Caco-2 (cell line): ENCODE measurements around the gene SRR. TPM values are rescaled to one million over a fixed set of nuclear protein-coding genes. Genes with fewer than 3 reads are reported as not detected.

Experiments
- BruUV-seq: library from RNA; stranded (reverse); fragments of 400-500 nt; replicated peaks from 2 replicates; lab custom pipeline; 2021; lab: Mats Ljungman, UMichigan
- CTCF ChIA-PET: fragments of 300-600 bp; sonication (Branson Sonifier 250); formaldehyde crosslinking; loops from one replicate; lab custom pipeline; 2022; ENCODE audit warnings: antibody characterized with exemption; lab: Charles Lee
- POLR2A ChIA-PET: fragments of 300-600 bp; sonication (Branson Sonifier 250); formaldehyde crosslinking; loops from one replicate; lab custom pipeline; 2022; ENCODE audit warnings: antibody characterized with exemption; lab: Charles Lee
- DNase-seq, 2 experiments: peaks; one replicate each; pipeline versions ENCODE4 v3.0.0 to v3.0.0-alpha.2; 2020 to 2022
- H3K27me3 ChIP-seq: replicated peaks from 2 replicates; pipeline ENCODE4 v1.6.0; 2011; ENCODE audit warnings: low read length; ENCODE audit not compliant: control insufficient read depth, insufficient read depth
- H3K36me3 ChIP-seq: 2 replicates; pipeline ENCODE4 v1.5.1; 2011; ENCODE audit warnings: low read length; ENCODE audit not compliant: control insufficient read depth, insufficient read depth
- H3K4me1 ChIP-seq: fragments of 250-450 bp; sonication (Bioruptor Pico); 2 replicates; pipeline ENCODE4 v1.5.1; 2020; ENCODE audit warnings: mild to moderate bottlenecking
- H3K4me3 ChIP-seq: 2 replicates; pipeline ENCODE4 v1.5.1; 2011; ENCODE audit warnings: low read depth, mild to moderate bottlenecking, control low read depth, low read length
- H3K9me3 ChIP-seq: fragments of 250-450 bp; sonication (Bioruptor Pico); 2 replicates; pipeline ENCODE4 v1.5.1; 2020; ENCODE audit warnings: mild to moderate bottlenecking, moderate library complexity
- H3K27ac Mint-ChIP-seq: one replicate; pipeline ENCODE4 v1.8.0; 2022; ENCODE audit warnings: mixed read lengths; ENCODE audit not compliant: unreplicated experiment
- H3K27me3 Mint-ChIP-seq: one replicate; pipeline ENCODE4 v1.8.0; 2022; ENCODE audit warnings: mixed read lengths; ENCODE audit not compliant: insufficient read depth, unreplicated experiment
- H3K36me3 Mint-ChIP-seq: one replicate; pipeline ENCODE4 v1.8.0; 2022; ENCODE audit warnings: mild to moderate bottlenecking, mixed read lengths; ENCODE audit not compliant: insufficient read depth, unreplicated experiment
- H3K4me1 Mint-ChIP-seq: one replicate; pipeline ENCODE4 v1.8.0; 2022; ENCODE audit warnings: low read depth, mixed read lengths; ENCODE audit not compliant: unreplicated experiment
- H3K4me3 Mint-ChIP-seq: one replicate; pipeline ENCODE4 v1.8.0; 2022; ENCODE audit warnings: mild to moderate bottlenecking, moderate library complexity, mixed read lengths; ENCODE audit not compliant: unreplicated experiment
- H3K9me3 Mint-ChIP-seq: one replicate; pipeline ENCODE4 v1.8.0; 2022; ENCODE audit warnings: mixed read lengths; ENCODE audit not compliant: unreplicated experiment
- intact Hi-C: fragments of 100-400 bp; cut with micrococcal nuclease; formaldehyde crosslinking; loops from one replicate; pipeline ENCODE4 v1.10.0; 2022; ENCODE audit not compliant: unreplicated experiment
- total RNA-seq: library from RNA; stranded (reverse); gene quantifications from 2 replicates; pipeline ENCODE4 v1.2.3, GENCODE V29; 2022
- TF ChIP-seq, protein P1 (sequence below), 2 experiments: fragments of 200-600 bp in 1 of 2; IDR thresholded peaks; 1 replicate in 1 of 2; 2 replicates in 1 of 2; pipeline versions ENCODE4 v1.5.1 to v1.8.0; 2011 to 2022; ENCODE audit warnings: antibody characterized with exemption in 1 of 2, control low read depth in 1 of 2, inconsistent platforms in 1 of 2, low read depth in 1 of 2, low read length in 1 of 2, mild to moderate bottlenecking in 1 of 2, moderate library complexity in 1 of 2; ENCODE audit not compliant: insufficient read depth in 1 of 2, severe bottlenecking in 1 of 2, unreplicated experiment in 1 of 2

Gene SRR
- total RNA-seq, 1 experiment from 2014 or later: 18.2 TPM

DNA sequence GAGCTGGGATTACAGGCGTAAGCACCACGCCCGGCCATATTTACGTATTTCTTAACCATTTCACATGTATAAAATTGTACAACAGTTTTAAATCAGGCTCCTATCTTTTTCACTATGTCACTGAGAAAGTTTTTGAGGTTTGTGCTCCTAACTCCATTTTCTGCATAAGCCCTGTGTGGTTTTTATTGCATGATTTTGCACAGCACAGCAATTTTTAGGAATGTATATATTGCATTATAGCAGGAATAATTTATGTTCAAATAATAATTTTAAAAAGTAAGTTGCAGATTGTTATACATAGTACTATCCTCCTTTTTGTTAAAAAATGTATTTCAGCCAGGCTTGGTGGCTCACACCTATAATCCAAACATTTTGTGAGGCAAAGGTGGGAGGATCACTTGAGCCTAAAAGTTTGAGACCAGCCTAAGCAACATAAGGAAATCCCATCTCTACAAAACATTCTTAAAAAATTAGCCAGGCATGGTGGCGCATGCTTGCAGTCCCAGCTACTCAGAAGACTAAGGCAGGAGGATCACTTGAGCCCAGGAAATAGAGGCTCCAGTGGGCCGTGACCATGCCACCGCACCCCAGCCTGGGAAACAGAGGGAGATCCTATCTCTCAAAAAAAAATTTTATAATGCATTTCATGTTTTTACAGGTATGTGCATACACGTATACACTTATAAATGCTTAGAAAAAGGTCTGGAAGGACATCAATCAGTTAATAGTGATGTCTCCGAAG, 26.1 kb upstream of the SRR start:
- H3K4me3 ChIP-seq: no peak overlapping the region
- CTCF ChIA-PET: no interaction called here
- Mint-ChIP-seq H3K4me3 (no peak overlapping the region), H3K27ac (no peak overlapping the region), H3K27me3 (no peaks in the 10 kb centered on the region), H3K9me3 (no peaks in the 10 kb centered on the region), H3K36me3 (peaks cover 34% of the 10 kb centered on the region), H3K4me1 (no peaks in the 10 kb centered on the region)
- TF ChIP-seq, protein P1, sequence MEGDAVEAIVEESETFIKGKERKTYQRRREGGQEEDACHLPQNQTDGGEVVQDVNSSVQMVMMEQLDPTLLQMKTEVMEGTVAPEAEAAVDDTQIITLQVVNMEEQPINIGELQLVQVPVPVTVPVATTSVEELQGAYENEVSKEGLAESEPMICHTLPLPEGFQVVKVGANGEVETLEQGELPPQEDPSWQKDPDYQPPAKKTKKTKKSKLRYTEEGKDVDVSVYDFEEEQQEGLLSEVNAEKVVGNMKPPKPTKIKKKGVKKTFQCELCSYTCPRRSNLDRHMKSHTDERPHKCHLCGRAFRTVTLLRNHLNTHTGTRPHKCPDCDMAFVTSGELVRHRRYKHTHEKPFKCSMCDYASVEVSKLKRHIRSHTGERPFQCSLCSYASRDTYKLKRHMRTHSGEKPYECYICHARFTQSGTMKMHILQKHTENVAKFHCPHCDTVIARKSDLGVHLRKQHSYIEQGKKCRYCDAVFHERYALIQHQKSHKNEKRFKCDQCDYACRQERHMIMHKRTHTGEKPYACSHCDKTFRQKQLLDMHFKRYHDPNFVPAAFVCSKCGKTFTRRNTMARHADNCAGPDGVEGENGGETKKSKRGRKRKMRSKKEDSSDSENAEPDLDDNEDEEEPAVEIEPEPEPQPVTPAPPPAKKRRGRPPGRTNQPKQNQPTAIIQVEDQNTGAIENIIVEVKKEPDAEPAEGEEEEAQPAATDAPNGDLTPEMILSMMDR (IDR thresholded peaks at IDR 0.05; ENCODE audit: insufficient read depth in 1 of 2, low read depth in 1 of 2, low read length in 1 of 2, severe bottlenecking in 1 of 2, unreplicated experiment in 1 of 2): no peak
- intact Hi-C loops: no loop called here
- H3K36me3 ChIP-seq: peaks cover 4% of the 10 kb centered on the region; the same call in 1 of the 2 replicates
- H3K27me3 ChIP-seq: no peaks in the 10 kb centered on the region
- POLR2A ChIA-PET: no interaction called here
- H3K9me3 ChIP-seq: no peaks in the 10 kb centered on the region
- BruUV-seq: no TSS peak
- H3K4me1 ChIP-seq: no peaks in the 10 kb centered on the region
- no peak for DNase-seq

DNA sequence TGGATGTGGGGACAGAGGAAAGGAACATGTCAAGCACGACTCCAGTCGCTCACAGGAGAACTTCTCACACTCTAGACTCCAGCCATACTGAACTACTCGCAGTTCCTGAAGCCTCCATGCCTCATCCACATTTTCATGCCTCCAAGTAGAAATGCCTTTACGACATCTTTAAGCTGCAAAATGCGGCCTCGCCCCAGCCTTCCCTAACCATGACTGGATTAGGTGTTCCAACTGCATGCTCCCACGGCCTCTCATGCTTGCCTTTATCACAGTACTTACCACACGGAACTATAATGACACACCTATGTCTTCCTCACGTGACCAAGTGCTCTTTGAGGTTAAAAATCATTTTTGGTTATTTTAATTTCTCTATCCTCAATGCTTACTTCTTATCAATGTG, 24.0 kb upstream of the SRR start:
- H3K4me3 ChIP-seq: no peak overlapping the region
- no peaks in the 10 kb centered on the region for H3K4me1 ChIP-seq
- POLR2A ChIA-PET: no interaction called here
- H3K4me1 Mint-ChIP-seq: no peaks in the 10 kb centered on the region
- H3K27me3 ChIP-seq: no peaks in the 10 kb centered on the region
- H3K36me3 ChIP-seq: peaks cover 6% of the 10 kb centered on the region
- TF ChIP-seq, protein P1 (IDR thresholded peaks at IDR 0.05; ENCODE audit: insufficient read depth in 1 of 2, low read depth in 1 of 2, low read length in 1 of 2, severe bottlenecking in 1 of 2, unreplicated experiment in 1 of 2): no peak
- DNase-seq: no peak
- no peaks in the 10 kb centered on the region for H3K27me3 Mint-ChIP-seq
- no peaks in the 10 kb centered on the region for H3K9me3 Mint-ChIP-seq
- no peak overlapping the region for H3K4me3 Mint-ChIP-seq
- BruUV-seq: no TSS peak
- peaks cover 46% of the 10 kb centered on the region for H3K36me3 Mint-ChIP-seq
- intact Hi-C loops: loop anchor here (10.0 kb wide), 1 partner anchor 225 kb away; the partner anchor contains the start of gene HIC1
- CTCF ChIA-PET: interaction anchor here (0.7 kb wide), 1 partner anchor 172 kb away, joined by 3 read pairs; no protein-coding TSS in a partner anchor
- H3K27ac Mint-ChIP-seq: no peak overlapping the region
- no peaks in the 10 kb centered on the region for H3K9me3 ChIP-seq

DNA sequence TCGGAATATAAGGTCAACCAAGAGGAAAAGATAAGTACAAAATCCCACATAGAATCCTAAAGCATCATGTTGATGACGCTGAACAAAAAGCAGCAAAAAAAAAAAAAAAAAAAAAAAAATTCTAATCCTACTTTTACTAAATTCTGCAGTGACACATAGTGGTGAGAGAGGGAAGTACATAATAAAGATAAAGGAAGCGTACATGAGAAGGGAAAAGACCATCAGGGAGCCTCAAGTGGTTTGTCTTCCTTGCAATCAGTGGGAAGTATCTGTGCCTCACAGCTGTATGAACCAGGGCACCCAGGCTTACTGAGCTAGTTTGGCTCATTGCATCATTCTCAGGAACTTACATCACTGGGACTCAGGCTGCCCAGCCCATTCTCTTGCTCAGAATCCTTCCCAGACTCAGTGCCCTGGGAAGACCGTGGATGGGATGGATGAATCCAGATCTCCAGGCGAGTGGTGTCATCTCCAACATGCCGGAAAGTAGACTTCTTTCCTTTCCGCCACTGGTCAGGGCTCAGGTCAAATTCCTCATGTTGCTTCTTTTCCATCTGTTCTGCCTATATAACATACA, 21.4 kb upstream of the SRR start:
- Mint-ChIP-seq H3K4me1 (no peaks in the 10 kb centered on the region), H3K27me3 (no peaks in the 10 kb centered on the region), H3K36me3 (peaks cover 64% of the 10 kb centered on the region), H3K9me3 (no peaks in the 10 kb centered on the region), H3K4me3 (no peak overlapping the region), H3K27ac (no peak overlapping the region)
- no peaks in the 10 kb centered on the region for H3K4me1 ChIP-seq
- H3K9me3 ChIP-seq: no peaks in the 10 kb centered on the region
- peak in 1 of 2 experiments; percentile 69 for DNase-seq
- peaks cover 6% of the 10 kb centered on the region for H3K36me3 ChIP-seq
- intact Hi-C loops: loop anchor here (10.0 kb wide), 1 partner anchor 228 kb away; the partner anchor contains the start of gene HIC1
- no peak overlapping the region for H3K4me3 ChIP-seq
- ChIA-PET CTCF (interaction anchor here (0.6 to 1.4 kb wide), 4 partner anchors 70 to 844 kb away, joined by 3 to 6 read pairs (median 3); partner anchors contain the start of gene HIC1), POLR2A (interaction anchor here (1.3 kb wide), 1 partner anchor 21 kb away, joined by 3 read pairs; the partner anchor contains the start of genes SMG6 and SRR)
- TF ChIP-seq, protein P1 (IDR thresholded peaks at IDR 0.05; ENCODE audit: insufficient read depth in 1 of 2, low read depth in 1 of 2, low read length in 1 of 2, severe bottlenecking in 1 of 2, unreplicated experiment in 1 of 2): peak; percentile 52 to 58
- no TSS peak for BruUV-seq
- H3K27me3 ChIP-seq: no peaks in the 10 kb centered on the region
